Astrocyte of the spinal cord (primary cell): Measurements from ENCODE around the gene LENG9.
"Not testable (repeated sequence)": the region's sequence is repeated elsewhere in the genome, so short reads cannot be mapped to it uniquely, and the experiment has no call there.

Experiments used
- DNase-seq: peaks from one replicate; pipeline ENCODE4 v3.0.0; 2011; ENCODE audit warnings: low read depth, low spot score
- H3K4me3 ChIP-seq: 2 replicates; pipeline ENCODE4 v1.5.1; 2011; ENCODE audit warnings: low read depth, mild to moderate bottlenecking, low read length, moderate library complexity
- CTCF ChIP-seq: IDR thresholded peaks from 2 replicates; pipeline ENCODE4 v1.5.1; 2012; ENCODE audit warnings: low read depth, mild to moderate bottlenecking, low read length, inconsistent platforms
- in situ Hi-C: cut with HindIII; loops from 2 replicates; pipeline ENCODE4 v1.10.0; 2017; ENCODE audit warnings: low sequenced_read_pairs

Gene LENG9

GRCh38 chr19:54473892-54474372 lies 10.4 kb upstream of the LENG9 start:
- in situ Hi-C loops, result no loop called here
- no peak for TF ChIP-seq CTCF
- H3K4me3 ChIP-seq, result no peak overlapping the region
- DNase-seq, result no peak

GRCh38 chr19:54473071-54473891 lies 9.7 kb upstream of the LENG9 start, which contains the start of gene CDC42EP5:
Gene CDC42EP5 (minus strand): TSS chr19:54473296. CDS start chr19:54465547, 7,749 bp downstream.
- in situ Hi-C loops, result no loop called here
- DNase-seq, result peak; percentile 85
- peak within 1 kb of the TSS; percentile 57 for H3K4me3 ChIP-seq
- TF ChIP-seq CTCF, result no peak

GRCh38 chr19:54470991-54471782 lies 7.6 kb upstream of the LENG9 start:
- peak overlapping the region; percentile 39 for H3K4me3 ChIP-seq
- TF ChIP-seq CTCF, result no peak
- no peak for DNase-seq
- in situ Hi-C loops, result no loop called here

GRCh38 chr19:54470276-54470887 lies 6.8 kb upstream of the LENG9 start:
- H3K4me3 ChIP-seq, result no peak overlapping the region
- no peak for TF ChIP-seq CTCF
- no peak for DNase-seq
- in situ Hi-C loops, result no loop called here

GRCh38 chr19:54469496-54469934 lies 5.9 kb upstream of the LENG9 start:
- no peak overlapping the region for H3K4me3 ChIP-seq
- TF ChIP-seq CTCF, result no peak
- no peak for DNase-seq
- in situ Hi-C loops, result no loop called here

GRCh38 chr19:54466110-54466480 lies 2.5 kb upstream of the LENG9 start:
- H3K4me3 ChIP-seq, DNase-seq, in situ Hi-C loops: not testable (repeated sequence)
